GM12873 (cell line): ENCODE measurements around the gene PSG5.

Experiments used
- CTCF ChIP-seq: IDR thresholded peaks from 2 replicates; pipeline ENCODE4 v1.5.1; 2012; ENCODE audit warnings: low read depth, mild to moderate bottlenecking, moderate library complexity, low read length, control low read depth; ENCODE audit not compliant: insufficient read depth; ENCODE audit errors: missing control alignments

PSG5 gene

GRCh38 chr19:43188092-43188491 is 1.8 kb upstream of the PSG5 start:
- TF ChIP-seq CTCF: peak; percentile 62

GRCh38 chr19:43152214-43152613 is 34.1 kb downstream of the PSG5 start:
- TF ChIP-seq CTCF: no peak

GRCh38 chr19:43148233-43148632 is 38.1 kb downstream of the PSG5 start:
- TF ChIP-seq CTCF: no peak

GRCh38 chr19:43132696-43133095 is 53.6 kb downstream of the PSG5 start:
- no peak for TF ChIP-seq CTCF

- TF ChIP-seq CTCF: no peak
These were observed 59.6 kb downstream of the PSG5 start for GRCh38 chr19:43126720-43127119.

- peak; percentile 41 for TF ChIP-seq CTCF
These were observed 62.0 kb downstream of the PSG5 start for GRCh38 chr19:43124360-43124759.
